Measurements from ENCODE around the gene UBR4. TPM values are rescaled to one million over a fixed set of nuclear protein-coding genes. Genes with fewer than 3 reads are reported as not detected.
A peak's percentile ranks its signal among the peaks of the same experiment; 100 is the strongest.
"Not testable (repeated sequence)": the region's sequence is repeated elsewhere in the genome, so short reads cannot be mapped to it uniquely, and the experiment has no call there.

The UBR4 gene
- total RNA-seq, 1 experiment from 2014 or later, result 86.1 TPM

- DNase-seq (ENCODE audit: low read depth), result no peak
These were observed 19.6 kb downstream of the UBR4 start for GRCh38 chr1:19190468-19190867.

GRCh38 chr1:19189270-19189669 is 20.8 kb downstream of the UBR4 start:
- DNase-seq (ENCODE audit: low read depth), result no peak

GRCh38 chr1:19187852-19188251 is 22.2 kb downstream of the UBR4 start:
- no peak for DNase-seq (ENCODE audit: low read depth)

- no peak for DNase-seq (ENCODE audit: low read depth)
These were observed 24.1 kb downstream of the UBR4 start for GRCh38 chr1:19186001-19186400.

- DNase-seq (ENCODE audit: low read depth), result no peak
These were observed 27.8 kb downstream of the UBR4 start for GRCh38 chr1:19182223-19182622.

GRCh38 chr1:19180265-19180657 is 29.8 kb downstream of the UBR4 start:
- not testable (repeated sequence) for DNase-seq (ENCODE audit: low read depth)

GRCh38 chr1:19179597-19180264 is 30.3 kb downstream of the UBR4 start:
- DNase-seq (ENCODE audit: low read depth), result peak; percentile 24

GRCh38 chr1:19178734-19179398 is 31.2 kb downstream of the UBR4 start:
- DNase-seq (ENCODE audit: low read depth), result no peak

- DNase-seq (ENCODE audit: low read depth), result no peak
These were observed 32.3 kb downstream of the UBR4 start for GRCh38 chr1:19177811-19178210.

GRCh38 chr1:19169642-19170041 is 40.4 kb downstream of the UBR4 start:
- DNase-seq (ENCODE audit: low read depth), result peak; percentile 39

GRCh38 chr1:19167140-19167539 is 42.9 kb downstream of the UBR4 start:
- DNase-seq (ENCODE audit: low read depth), result no peak

- DNase-seq (ENCODE audit: low read depth), result peak; percentile 15
These were observed 44.0 kb downstream of the UBR4 start for GRCh38 chr1:19166066-19166465.

- DNase-seq (ENCODE audit: low read depth), result peak; percentile 72
These were observed 44.6 kb downstream of the UBR4 start for GRCh38 chr1:19165501-19165900.

- DNase-seq (ENCODE audit: low read depth), result peak; percentile 25
These were observed 45.6 kb downstream of the UBR4 start for GRCh38 chr1:19164274-19165015.

GRCh38 chr1:19163261-19163660 is 46.8 kb downstream of the UBR4 start:
- DNase-seq (ENCODE audit: low read depth), result peak; percentile 92

- DNase-seq (ENCODE audit: low read depth), result no peak
These were observed 49.2 kb downstream of the UBR4 start for GRCh38 chr1:19160831-19161230.

- DNase-seq (ENCODE audit: low read depth), result no peak
These were observed 52.4 kb downstream of the UBR4 start for GRCh38 chr1:19157653-19158052.

- peak; percentile 91 for DNase-seq (ENCODE audit: low read depth)
These were observed 53.4 kb downstream of the UBR4 start for GRCh38 chr1:19156676-19157075.

- DNase-seq (ENCODE audit: low read depth), result no peak
These were observed 55.2 kb downstream of the UBR4 start for GRCh38 chr1:19154876-19155275.

- no peak for DNase-seq (ENCODE audit: low read depth)
These were observed 56.9 kb downstream of the UBR4 start for GRCh38 chr1:19153169-19153568.

- DNase-seq (ENCODE audit: low read depth), result no peak
These were observed 58.5 kb downstream of the UBR4 start for GRCh38 chr1:19151537-19151936.

GRCh38 chr1:19149736-19150135 is 60.3 kb downstream of the UBR4 start:
- DNase-seq (ENCODE audit: low read depth), result no peak

GRCh38 chr1:19140465-19140864 is 69.6 kb downstream of the UBR4 start:
- DNase-seq (ENCODE audit: low read depth), result no peak

Data from M059J (cell line).